HAP-1 (cell line): ENCODE measurements around the gene TGM3.
"Not testable (repeated sequence)": the region's sequence is repeated elsewhere in the genome, so short reads cannot be mapped to it uniquely, and the experiment has no call there.

Source experiments
- DNase-seq, 2 experiments: peaks; one replicate each; pipeline ENCODE4 v3.0.0-alpha.2; 2016 to 2020; ENCODE audit warnings: low spot score in 2 of 2
- H3K27me3 ChIP-seq: fragments of 250-450 bp; sonication (Bioruptor Pico); 2 replicates; pipeline ENCODE4 v1.5.1; 2020; ENCODE audit warnings: low read depth, mild to moderate bottlenecking, moderate library complexity
- H3K36me3 ChIP-seq: fragments of 250-450 bp; sonication (Bioruptor Pico); replicated peaks from 2 replicates; pipeline ENCODE4 v1.5.1; 2020; ENCODE audit warnings: mild to moderate bottlenecking
- H3K4me1 ChIP-seq: fragments of 250-450 bp; sonication (Bioruptor Pico); 2 replicates; pipeline ENCODE4 v1.5.1; 2020; ENCODE audit warnings: mild to moderate bottlenecking
- H3K4me3 ChIP-seq: fragments of 250-450 bp; sonication (Bioruptor Pico); 2 replicates; pipeline ENCODE4 v1.5.1; 2020; ENCODE audit warnings: mild to moderate bottlenecking, moderate library complexity
- H3K9me3 ChIP-seq: fragments of 250-450 bp; sonication (Bioruptor Pico); 2 replicates; pipeline ENCODE4 v1.5.1; 2020; ENCODE audit warnings: mild to moderate bottlenecking, moderate library complexity
- in situ Hi-C: fragments of 300-500 bp; cut with MboI; formaldehyde crosslinking; loops from 3 replicates; pipeline ENCODE4 v1.14.3; 2020; ENCODE audit warnings: low sequenced_read_pairs, inconsistent platforms, mixed read lengths

Gene TGM3

GRCh38 chr20:2264621-2265374 lies 31.0 kb upstream of the TGM3 start:
- DNase-seq, H3K4me1 ChIP-seq, H3K9me3 ChIP-seq, H3K4me3 ChIP-seq, H3K27me3 ChIP-seq, H3K36me3 ChIP-seq, in situ Hi-C loops: not testable (repeated sequence)

- H3K9me3 ChIP-seq, result no peaks in the 10 kb centered on the region
- H3K4me3 ChIP-seq, result no peak overlapping the region
- no peaks in the 10 kb centered on the region for H3K4me1 ChIP-seq
- DNase-seq, result no peak
- peaks cover 30% of the 10 kb centered on the region for H3K27me3 ChIP-seq
- in situ Hi-C loops, result no loop called here
- no peaks in the 10 kb centered on the region for H3K36me3 ChIP-seq
Measured at GRCh38 chr20:2273634-2274302, 22.0 kb upstream of the TGM3 start.

DNA sequence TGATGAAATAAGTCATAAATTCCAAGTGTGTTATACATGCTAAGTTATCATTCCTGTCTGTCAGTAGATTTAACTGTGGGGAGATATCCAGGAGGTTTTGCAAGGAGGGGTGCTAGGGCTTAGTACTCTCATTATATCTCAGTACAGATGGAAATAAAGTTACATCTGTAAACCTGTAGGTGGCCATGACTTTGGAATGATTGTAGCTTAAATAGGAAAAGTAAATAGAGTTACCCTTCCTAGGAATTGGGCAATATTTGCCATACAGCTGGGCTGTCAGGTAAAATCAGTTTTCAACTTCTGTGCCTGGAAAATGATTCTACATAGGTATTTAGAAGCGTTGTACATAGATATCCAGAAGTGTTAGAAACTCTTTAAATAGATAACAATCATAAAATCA lies 19.8 kb upstream of the TGM3 start:
- Histone ChIP-seq H3K4me3 (no peak overlapping the region), H3K36me3 (no peaks in the 10 kb centered on the region), H3K27me3 (peaks cover 30% of the 10 kb centered on the region), H3K9me3 (no peaks in the 10 kb centered on the region), H3K4me1 (no peaks in the 10 kb centered on the region)
- in situ Hi-C loops, result no loop called here
- DNase-seq, result no peak

- in situ Hi-C loops, result no loop called here
- H3K4me3 ChIP-seq, result no peak overlapping the region
- H3K36me3 ChIP-seq, result no peaks in the 10 kb centered on the region
- H3K4me1 ChIP-seq, result no peaks in the 10 kb centered on the region
- H3K9me3 ChIP-seq, result no peaks in the 10 kb centered on the region
- peaks cover 26% of the 10 kb centered on the region for H3K27me3 ChIP-seq
- no peak for DNase-seq
Measured at GRCh38 chr20:2279253-2279779, 16.5 kb upstream of the TGM3 start.

DNA sequence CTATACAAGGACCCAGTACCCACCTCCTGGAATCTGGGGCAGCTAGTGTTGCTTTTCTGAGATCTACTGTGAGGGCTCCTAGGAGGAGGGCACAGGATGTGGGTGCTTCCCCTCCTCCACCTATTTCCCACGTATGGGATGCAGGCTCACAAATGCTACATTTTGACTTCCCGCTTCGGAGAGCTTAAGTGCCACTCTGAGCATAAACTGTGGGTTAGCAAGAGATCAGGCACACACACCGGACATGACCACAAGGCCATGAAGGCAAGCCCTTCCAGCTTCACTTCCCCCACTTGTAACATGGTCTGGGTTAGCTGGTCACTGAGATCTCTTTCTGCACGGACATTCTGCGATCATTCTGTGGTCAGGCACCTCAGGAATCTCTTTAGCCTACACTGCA lies 15.7 kb upstream of the TGM3 start:
- Histone ChIP-seq H3K27me3 (peaks cover 25% of the 10 kb centered on the region), H3K4me3 (no peak overlapping the region), H3K9me3 (no peaks in the 10 kb centered on the region), H3K36me3 (no peaks in the 10 kb centered on the region), H3K4me1 (no peaks in the 10 kb centered on the region)
- in situ Hi-C loops, result no loop called here
- no peak for DNase-seq

- in situ Hi-C loops, result no loop called here
Measured at GRCh38 chr20:2281563-2281962, 14.2 kb upstream of the TGM3 start.

GRCh38 chr20:2282181-2282580 lies 13.6 kb upstream of the TGM3 start:
- no peaks in the 10 kb centered on the region for H3K36me3 ChIP-seq
- H3K4me3 ChIP-seq, result no peak overlapping the region
- H3K9me3 ChIP-seq, result no peaks in the 10 kb centered on the region
- no peaks in the 10 kb centered on the region for H3K4me1 ChIP-seq
- in situ Hi-C loops, result no loop called here
- peaks cover 10% of the 10 kb centered on the region for H3K27me3 ChIP-seq
- no peak for DNase-seq

More at GRCh38 chr20:2281563-2281962, 14.2 kb upstream of the TGM3 start:
- DNase-seq, result no peak
- Histone ChIP-seq H3K4me1 (no peaks in the 10 kb centered on the region), H3K36me3 (no peaks in the 10 kb centered on the region), H3K27me3 (peaks cover 14% of the 10 kb centered on the region), H3K4me3 (no peak overlapping the region), H3K9me3 (no peaks in the 10 kb centered on the region)

- in situ Hi-C loops, result no loop called here
- no peaks in the 10 kb centered on the region for H3K9me3 ChIP-seq
- no peak for DNase-seq
- no peaks in the 10 kb centered on the region for H3K36me3 ChIP-seq
- peaks cover 4% of the 10 kb centered on the region; the same call in 1 of the 2 replicates for H3K27me3 ChIP-seq
- H3K4me1 ChIP-seq, result no peaks in the 10 kb centered on the region
- no peak overlapping the region for H3K4me3 ChIP-seq
Measured at GRCh38 chr20:2283706-2284423, 11.9 kb upstream of the TGM3 start.

DNA sequence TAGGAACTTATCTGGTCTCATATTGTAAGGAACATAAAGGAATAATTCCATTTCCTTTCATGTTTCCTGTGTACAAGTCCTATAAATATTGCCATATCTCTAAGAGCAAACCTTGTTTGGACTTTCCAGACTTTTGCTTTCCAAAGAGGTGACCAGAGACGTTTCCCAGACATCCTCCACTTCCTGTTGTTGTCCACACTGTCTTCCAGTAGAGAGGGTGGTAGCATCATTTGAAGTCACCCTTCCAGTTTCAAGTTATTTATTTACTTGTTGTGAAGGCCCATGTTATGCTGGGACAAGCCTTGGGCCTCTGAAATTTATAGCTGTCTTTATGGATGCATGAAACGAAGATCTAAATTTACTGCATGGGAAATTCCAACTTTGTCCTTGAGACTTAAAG lies 10.6 kb upstream of the TGM3 start:
- no peak for DNase-seq
- no peaks in the 10 kb centered on the region for H3K4me1 ChIP-seq
- no peak overlapping the region for H3K4me3 ChIP-seq
- peaks cover 4% of the 10 kb centered on the region for H3K27me3 ChIP-seq
- no peaks in the 10 kb centered on the region for H3K9me3 ChIP-seq
- in situ Hi-C loops, result no loop called here
- H3K36me3 ChIP-seq, result no peaks in the 10 kb centered on the region

- peaks cover 4% of the 10 kb centered on the region for H3K27me3 ChIP-seq
- no peaks in the 10 kb centered on the region for H3K36me3 ChIP-seq
- DNase-seq, result no peak
- in situ Hi-C loops, result no loop called here
- no peak overlapping the region for H3K4me3 ChIP-seq
- no peaks in the 10 kb centered on the region for H3K4me1 ChIP-seq
- no peaks in the 10 kb centered on the region for H3K9me3 ChIP-seq
Measured at GRCh38 chr20:2285613-2286012, 10.2 kb upstream of the TGM3 start.

GRCh38 chr20:2287504-2287903 lies 8.3 kb upstream of the TGM3 start:
- Histone ChIP-seq H3K27me3 (peaks cover 4% of the 10 kb centered on the region), H3K36me3 (no peaks in the 10 kb centered on the region), H3K4me1 (no peaks in the 10 kb centered on the region), H3K9me3 (no peaks in the 10 kb centered on the region), H3K4me3 (no peak overlapping the region)
- in situ Hi-C loops, result no loop called here
- DNase-seq, result no peak

GRCh38 chr20:2289475-2289874 lies 6.3 kb upstream of the TGM3 start:
- H3K9me3 ChIP-seq, result no peaks in the 10 kb centered on the region
- no peaks in the 10 kb centered on the region for H3K36me3 ChIP-seq
- peaks cover 4% of the 10 kb centered on the region for H3K27me3 ChIP-seq
- DNase-seq, result no peak
- no peaks in the 10 kb centered on the region for H3K4me1 ChIP-seq
- in situ Hi-C loops, result no loop called here
- H3K4me3 ChIP-seq, result no peak overlapping the region

GRCh38 chr20:2290486-2290885 lies 5.3 kb upstream of the TGM3 start:
- H3K36me3 ChIP-seq, result no peaks in the 10 kb centered on the region
- no peak for DNase-seq
- in situ Hi-C loops, result no loop called here
- H3K4me1 ChIP-seq, result no peaks in the 10 kb centered on the region
- H3K4me3 ChIP-seq, result no peak overlapping the region
- H3K27me3 ChIP-seq, result peaks cover 4% of the 10 kb centered on the region
- no peaks in the 10 kb centered on the region for H3K9me3 ChIP-seq
